ENCODE data around the gene LAMA2. TPM values are rescaled to one million over a fixed set of nuclear protein-coding genes. Genes with fewer than 3 reads are reported as not detected.

The LAMA2 gene
- total and polyA plus RNA-seq, 2 of the 8 experiments (the other 6 are each of a cell fraction or from before 2014, with no cell fraction given) = 1.3 to 3.8 TPM

DNA sequence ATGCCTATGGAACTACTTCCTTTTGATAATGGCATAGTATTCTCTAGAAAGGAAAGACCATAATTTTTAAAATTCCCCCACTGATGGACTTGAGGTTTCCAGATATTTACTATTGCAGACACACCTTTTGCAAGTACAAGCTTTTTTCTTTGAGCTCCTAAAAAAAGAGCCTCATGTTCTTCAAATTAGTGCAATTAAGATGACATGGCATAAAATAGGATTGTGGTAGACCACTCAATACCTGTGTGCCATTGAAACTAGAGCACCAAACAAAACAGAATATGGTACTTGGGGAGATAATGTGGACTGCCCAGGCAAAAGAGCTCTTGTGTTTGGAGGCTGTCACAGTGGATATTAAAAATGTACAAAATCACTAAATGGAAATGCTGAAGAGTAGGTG lies 19.0 kb upstream of the LAMA2 start:
- no peaks in the 10 kb centered on the region for H3K9me3 ChIP-seq (ENCODE audit: insufficient read depth in 2 of 2, low read depth in 1 of 2, low read length in 1 of 2)
- H3K14ac ChIP-seq (ENCODE audit: insufficient read length) = no peak overlapping the region
- H3K27ac ChIP-seq (ENCODE audit: low read depth, low read length) = no peak overlapping the region
- H2AFZ ChIP-seq (ENCODE audit: low read length) = no peak overlapping the region
- H3K27me3 ChIP-seq (replicated peaks in 1 of 4; ENCODE audit: control insufficient read depth in 3 of 4, extremely low read depth in 1 of 4, insufficient read depth in 3 of 4, low read length in 3 of 4) = no peaks in the 10 kb centered on the region
- no peak overlapping the region for H4K8ac ChIP-seq (ENCODE audit: extremely low read depth, insufficient read depth, low read length)
- no peak overlapping the region for H3K4ac ChIP-seq (replicated peaks; ENCODE audit: insufficient read length, low read depth, low read length)
- H2BK5ac ChIP-seq (ENCODE audit: low read depth, low read length) = no peak overlapping the region
- no peaks in the 10 kb centered on the region for H3K79me1 ChIP-seq (ENCODE audit: low read depth, low read length)
- no peaks in the 10 kb centered on the region for H3K4me1 ChIP-seq (replicated peaks in 1 of 4; ENCODE audit: control insufficient read depth in 3 of 4, insufficient read depth in 4 of 4, low read length in 3 of 4)
- DNase-seq (ENCODE audit: low read depth in 1 of 2, low spot score in 2 of 2) (no peak), FAIRE-seq (no peak)
- no peak overlapping the region for H4K5ac ChIP-seq (ENCODE audit: insufficient read length, low read depth, low read length)
- ChIA-PET CTCF (ENCODE audit: partially characterized antibody) (no interaction called here), POLR2A (ENCODE audit: partially characterized antibody) (no interaction called here)
- H2BK15ac ChIP-seq (ENCODE audit: low read length) = no peak overlapping the region
- H3K36me3 ChIP-seq (ENCODE audit: control insufficient read depth in 2 of 4, insufficient read depth in 4 of 4, low read length in 3 of 4) = no peaks in the 10 kb centered on the region
- H2BK12ac ChIP-seq (ENCODE audit: low read depth, low read length) = no peak overlapping the region
- H3K4me2 ChIP-seq (ENCODE audit: insufficient read depth in 1 of 2, low read depth in 2 of 2, low read length in 2 of 2) = no peak overlapping the region
- H3K79me2 ChIP-seq (ENCODE audit: control insufficient read depth in 1 of 2, insufficient read depth in 2 of 2, low read length in 2 of 2) = no peaks in the 10 kb centered on the region
- no peak overlapping the region for H3K23ac ChIP-seq (ENCODE audit: insufficient read length)
- H3K23me2 ChIP-seq (ENCODE audit: low read depth, low read length) = no peaks in the 10 kb centered on the region
- no peak overlapping the region for H2AK5ac ChIP-seq (ENCODE audit: low read depth, low read length)
- no peak overlapping the region for H3K4me3 ChIP-seq (ENCODE audit: extremely low read depth in 1 of 4, insufficient read depth in 2 of 4, low read depth in 3 of 4, low read length in 4 of 4)
- H4K20me1 ChIP-seq (replicated peaks in 1 of 2; ENCODE audit: control insufficient read depth in 1 of 2, insufficient read depth in 2 of 2, low read length in 2 of 2) = no peaks in the 10 kb centered on the region
- no peak overlapping the region for H4K91ac ChIP-seq (replicated peaks; ENCODE audit: insufficient read length, low read length)
- TF ChIP-seq HDAC2 (IDR thresholded peaks at IDR 0.05; ENCODE audit: borderline replicate concordance in 1 of 2, low read depth in 2 of 2, low read length in 2 of 2) (no peak), CBX5 (IDR thresholded peaks at IDR 0.05; ENCODE audit: low read depth, low read length) (no peak), TAF1 (IDR thresholded peaks at IDR 0.05; ENCODE audit: low read depth, low read length) (no peak), JUND (IDR thresholded peaks at IDR 0.05; ENCODE audit: low read length) (no peak), SIN3A (conservative IDR thresholded peaks at IDR 0.05 in 1 of 2, IDR thresholded peaks at IDR 0.05 in 1 of 2; ENCODE audit: low read depth in 1 of 2, low read length in 2 of 2) (no peak), SP1 (IDR thresholded peaks at IDR 0.05; ENCODE audit: low read depth, low read length) (no peak), BCL11A (IDR thresholded peaks at IDR 0.05; ENCODE audit: low read depth in 2 of 2, low read length in 2 of 2) (no peak), POLR2AphosphoS5 (IDR thresholded peaks at IDR 0.05; ENCODE audit: low read depth, low read length) (no peak), ASH2L (IDR thresholded peaks at IDR 0.05; ENCODE audit: low read length) (no peak), YY1 (IDR thresholded peaks at IDR 0.05; ENCODE audit: low read depth, low read length) (no peak), EGR1 (IDR thresholded peaks at IDR 0.05; ENCODE audit: borderline replicate concordance, low read depth, low read length) (no peak), POU5F1 (IDR thresholded peaks at IDR 0.05; ENCODE audit: low read depth, low read length) (no peak), SAP30 (IDR thresholded peaks at IDR 0.05; ENCODE audit: insufficient read depth, insufficient replicate concordance, low read length) (no peak), SP4 (IDR thresholded peaks at IDR 0.05; ENCODE audit: low read length) (no peak), GABPA (IDR thresholded peaks at IDR 0.05; ENCODE audit: borderline replicate concordance, insufficient read depth, low read length) (no peak), MAX (IDR thresholded peaks at IDR 0.05) (no peak), BRCA1 (IDR thresholded peaks at IDR 0.05; ENCODE audit: low read depth, low read length) (no peak)
- no peak overlapping the region for H3K56ac ChIP-seq (replicated peaks; ENCODE audit: insufficient read length, low read depth, low read length)
- no peak overlapping the region for H3K18ac ChIP-seq (ENCODE audit: extremely low read depth, low read length)
- no peak overlapping the region for H2BK20ac ChIP-seq (ENCODE audit: low read length)
- no peak overlapping the region for H2BK120ac ChIP-seq (replicated peaks; ENCODE audit: low read depth, low read length)
- H3K9ac ChIP-seq (replicated peaks in 1 of 4; ENCODE audit: extremely low read depth in 1 of 4, low read depth in 3 of 4, low read length in 3 of 4) = no peak overlapping the region
